GM06990 (cell line): ENCODE measurements around the gene PSMD13.

Experiments
- DNase-seq: peaks from one replicate; pipeline ENCODE4 v3.0.0-alpha.2; 2011; ENCODE audit not compliant: insufficient read length; ENCODE audit errors: extremely low read depth
- H3K27me3 ChIP-seq: replicated peaks from 2 replicates; pipeline ENCODE4 v1.6.0; 2011; ENCODE audit warnings: low read length; ENCODE audit not compliant: control insufficient read depth, insufficient read depth
- H3K36me3 ChIP-seq: 2 replicates; pipeline ENCODE4 v1.5.1; 2011; ENCODE audit warnings: low read length; ENCODE audit not compliant: control insufficient read depth, insufficient read depth
- H3K4me3 ChIP-seq: replicated peaks from 2 replicates; pipeline ENCODE4 v1.5.1; 2011; ENCODE audit warnings: low read depth, mild to moderate bottlenecking, control low read depth, low read length
- TF ChIP-seq, protein P1 (sequence below): IDR thresholded peaks from 2 replicates; pipeline ENCODE4 v1.5.1; 2011; ENCODE audit warnings: low read length, control low read depth, mild to moderate bottlenecking, inconsistent platforms; ENCODE audit not compliant: insufficient read depth, poor library complexity, severe bottlenecking

The PSMD13 gene

DNA sequence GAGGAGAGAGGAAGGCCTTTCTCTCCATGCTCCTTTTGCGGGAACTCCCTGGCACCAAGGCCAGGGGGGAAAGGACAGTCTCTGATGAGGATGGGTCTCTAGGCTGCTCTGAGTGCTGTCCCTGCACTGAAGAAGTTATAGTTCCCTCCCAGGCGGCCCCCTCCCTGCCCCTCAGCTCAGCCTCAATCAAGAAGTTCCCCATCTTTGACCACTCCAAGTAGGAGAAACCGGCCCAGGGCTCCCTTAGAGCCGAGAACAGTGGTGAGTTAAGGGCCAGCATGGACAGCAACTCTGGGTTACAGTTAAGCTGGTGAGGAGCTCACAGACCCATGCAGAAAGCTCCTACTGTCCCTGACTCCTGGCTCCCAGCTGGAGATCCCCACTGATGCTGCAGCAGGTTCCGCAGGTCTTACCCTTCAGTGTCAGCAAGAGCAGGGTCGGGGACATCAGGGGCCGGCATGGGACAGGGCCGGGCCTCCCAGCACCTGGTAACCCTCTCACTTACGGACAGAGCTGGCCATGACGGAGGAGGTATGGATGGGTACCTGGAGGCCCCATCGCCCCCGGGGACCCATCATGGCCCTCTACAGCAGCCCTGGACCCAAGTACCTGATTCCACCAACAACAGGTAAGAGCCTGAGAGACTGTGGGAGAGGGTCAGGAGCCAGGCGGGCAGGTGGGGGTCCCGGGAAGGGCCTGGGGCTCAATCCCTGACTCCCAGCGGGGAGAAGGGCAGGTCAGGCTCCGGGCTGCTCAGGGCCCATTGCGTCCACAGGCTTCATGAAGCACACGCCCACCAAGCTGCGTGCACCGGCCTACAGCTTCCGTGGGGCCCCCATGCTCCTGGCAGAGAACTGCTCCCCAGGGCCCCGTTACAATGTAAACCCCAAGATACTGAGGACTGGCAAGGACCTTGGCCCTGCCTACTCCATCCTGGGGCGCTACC lies 39.7 kb upstream of the PSMD13 start:
- TF ChIP-seq, protein P1, sequence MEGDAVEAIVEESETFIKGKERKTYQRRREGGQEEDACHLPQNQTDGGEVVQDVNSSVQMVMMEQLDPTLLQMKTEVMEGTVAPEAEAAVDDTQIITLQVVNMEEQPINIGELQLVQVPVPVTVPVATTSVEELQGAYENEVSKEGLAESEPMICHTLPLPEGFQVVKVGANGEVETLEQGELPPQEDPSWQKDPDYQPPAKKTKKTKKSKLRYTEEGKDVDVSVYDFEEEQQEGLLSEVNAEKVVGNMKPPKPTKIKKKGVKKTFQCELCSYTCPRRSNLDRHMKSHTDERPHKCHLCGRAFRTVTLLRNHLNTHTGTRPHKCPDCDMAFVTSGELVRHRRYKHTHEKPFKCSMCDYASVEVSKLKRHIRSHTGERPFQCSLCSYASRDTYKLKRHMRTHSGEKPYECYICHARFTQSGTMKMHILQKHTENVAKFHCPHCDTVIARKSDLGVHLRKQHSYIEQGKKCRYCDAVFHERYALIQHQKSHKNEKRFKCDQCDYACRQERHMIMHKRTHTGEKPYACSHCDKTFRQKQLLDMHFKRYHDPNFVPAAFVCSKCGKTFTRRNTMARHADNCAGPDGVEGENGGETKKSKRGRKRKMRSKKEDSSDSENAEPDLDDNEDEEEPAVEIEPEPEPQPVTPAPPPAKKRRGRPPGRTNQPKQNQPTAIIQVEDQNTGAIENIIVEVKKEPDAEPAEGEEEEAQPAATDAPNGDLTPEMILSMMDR: no peak
- no peak overlapping the region for H3K4me3 ChIP-seq
- DNase-seq: no peak
- no peaks in the 10 kb centered on the region for H3K27me3 ChIP-seq
- H3K36me3 ChIP-seq: peaks cover 2% of the 10 kb centered on the region

DNA sequence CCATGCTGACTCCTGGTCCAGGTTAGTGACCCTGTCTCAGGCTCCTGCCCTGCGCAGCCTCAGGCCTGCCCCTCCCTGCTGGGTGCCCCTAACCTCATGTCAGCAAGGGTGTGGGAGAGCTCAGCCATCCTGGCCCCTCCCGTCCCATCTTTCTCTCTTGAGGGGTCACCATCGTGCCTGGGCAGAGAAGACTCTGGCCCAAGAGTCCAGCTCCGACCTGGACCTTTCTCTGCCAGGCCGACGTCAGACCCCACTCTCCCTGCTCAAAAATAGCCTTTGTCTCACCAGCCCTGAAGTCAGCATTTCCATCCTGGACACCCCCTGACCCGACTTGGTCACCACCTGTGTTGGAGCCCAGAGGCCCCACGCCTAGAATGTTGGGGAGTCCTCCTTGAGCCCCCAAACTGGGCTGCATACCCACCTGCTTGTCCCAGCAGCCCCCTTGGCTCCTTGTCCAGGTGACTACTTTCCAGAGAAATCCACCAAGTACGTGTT lies 39.0 kb upstream of the PSMD13 start:
- Histone ChIP-seq H3K27me3 (no peaks in the 10 kb centered on the region), H3K36me3 (peaks cover 2% of the 10 kb centered on the region), H3K4me3 (no peak overlapping the region)
- no peak for DNase-seq
- TF ChIP-seq, protein P1: no peak

- peaks cover 5% of the 10 kb centered on the region for H3K36me3 ChIP-seq
- TF ChIP-seq, protein P1: no peak
These were observed 38.5 kb upstream of the PSMD13 start for GRCh38 chr11:198236-198806.

DNA sequence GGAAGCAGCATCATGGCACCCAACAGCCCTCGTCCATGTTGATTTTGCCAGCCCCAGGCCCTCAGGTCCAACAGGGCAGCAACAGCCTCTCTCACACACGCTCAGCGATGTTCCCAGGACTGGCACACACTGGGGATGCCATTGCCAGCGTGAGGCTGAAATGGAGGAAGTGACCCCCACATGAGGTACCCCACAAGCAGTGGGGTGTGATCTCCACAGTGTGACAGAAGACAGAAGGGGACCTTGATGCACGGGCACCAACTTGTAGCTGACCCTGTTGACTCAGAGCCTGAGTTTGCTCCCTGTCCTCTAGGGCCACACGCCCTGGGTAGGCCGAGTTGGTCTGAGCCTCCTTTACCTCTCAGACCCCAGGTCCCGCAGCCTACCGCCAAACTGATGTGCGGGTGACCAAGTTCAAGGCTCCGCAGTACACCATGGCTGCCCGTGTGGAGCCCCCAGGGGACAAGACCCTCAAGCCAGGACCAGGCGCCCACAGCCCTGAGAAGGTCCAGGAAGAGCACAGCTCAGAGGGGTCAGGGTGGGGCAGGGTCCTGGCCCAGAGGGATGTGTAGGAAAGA lies 37.7 kb upstream of the PSMD13 start:
- DNase-seq: no peak
- no peak overlapping the region for H3K4me3 ChIP-seq
- TF ChIP-seq, protein P1: no peak
- H3K36me3 ChIP-seq: peaks cover 12% of the 10 kb centered on the region
- H3K27me3 ChIP-seq: no peaks in the 10 kb centered on the region

More at GRCh38 chr11:198236-198806, 38.5 kb upstream of the PSMD13 start:
- no peak for DNase-seq
- Histone ChIP-seq H3K4me3 (no peak overlapping the region), H3K27me3 (no peaks in the 10 kb centered on the region)

GRCh38 chr11:199782-200181 lies 37.0 kb upstream of the PSMD13 start:
- TF ChIP-seq, protein P1: no peak
- no peak for DNase-seq
- Histone ChIP-seq H3K4me3 (no peak overlapping the region), H3K27me3 (no peaks in the 10 kb centered on the region), H3K36me3 (peaks cover 19% of the 10 kb centered on the region)
